ENCODE measurements around the gene OXTR. TPM values are rescaled to one million over a fixed set of nuclear protein-coding genes. Genes with fewer than 3 reads are reported as not detected.
A peak's percentile ranks its signal among the peaks of the same experiment; 100 is the strongest.

OXTR gene
- total RNA-seq, 1 donor from 2014 or later = 0.55 TPM

DNA sequence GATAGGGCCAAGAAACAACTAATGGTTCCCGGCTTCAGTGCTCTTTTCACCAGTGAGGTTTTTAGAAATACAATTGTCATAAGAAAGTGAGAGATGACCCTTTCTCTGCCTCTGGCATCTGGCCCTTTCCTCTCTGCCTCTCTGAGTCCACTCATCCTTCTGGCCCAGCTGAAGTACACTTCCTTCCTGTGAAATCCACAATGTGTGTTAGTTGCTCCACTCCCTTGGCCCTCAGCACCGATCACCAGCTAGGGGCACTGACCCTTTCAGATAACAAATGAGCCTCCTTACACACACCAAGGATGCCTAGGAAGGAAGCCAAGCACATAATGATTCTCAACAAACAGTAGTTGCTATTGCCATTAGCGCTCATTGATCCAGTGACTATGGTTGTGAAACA lies 38.8 kb downstream of the OXTR start:
- no peak overlapping the region for H3K27ac ChIP-seq
- DNase-seq (no peak), ATAC-seq (peak; percentile 16)
- intact Hi-C loops (cut with DNase I) = no loop called here
- H3K4me1 ChIP-seq = no peaks in the 10 kb centered on the region
- TF ChIP-seq, protein P1, sequence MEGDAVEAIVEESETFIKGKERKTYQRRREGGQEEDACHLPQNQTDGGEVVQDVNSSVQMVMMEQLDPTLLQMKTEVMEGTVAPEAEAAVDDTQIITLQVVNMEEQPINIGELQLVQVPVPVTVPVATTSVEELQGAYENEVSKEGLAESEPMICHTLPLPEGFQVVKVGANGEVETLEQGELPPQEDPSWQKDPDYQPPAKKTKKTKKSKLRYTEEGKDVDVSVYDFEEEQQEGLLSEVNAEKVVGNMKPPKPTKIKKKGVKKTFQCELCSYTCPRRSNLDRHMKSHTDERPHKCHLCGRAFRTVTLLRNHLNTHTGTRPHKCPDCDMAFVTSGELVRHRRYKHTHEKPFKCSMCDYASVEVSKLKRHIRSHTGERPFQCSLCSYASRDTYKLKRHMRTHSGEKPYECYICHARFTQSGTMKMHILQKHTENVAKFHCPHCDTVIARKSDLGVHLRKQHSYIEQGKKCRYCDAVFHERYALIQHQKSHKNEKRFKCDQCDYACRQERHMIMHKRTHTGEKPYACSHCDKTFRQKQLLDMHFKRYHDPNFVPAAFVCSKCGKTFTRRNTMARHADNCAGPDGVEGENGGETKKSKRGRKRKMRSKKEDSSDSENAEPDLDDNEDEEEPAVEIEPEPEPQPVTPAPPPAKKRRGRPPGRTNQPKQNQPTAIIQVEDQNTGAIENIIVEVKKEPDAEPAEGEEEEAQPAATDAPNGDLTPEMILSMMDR (IDR thresholded peaks at IDR 0.05) = no peak
- H3K27me3 ChIP-seq = no peaks in the 10 kb centered on the region
- H3K36me3 ChIP-seq = no peaks in the 10 kb centered on the region
- H3K4me3 ChIP-seq = no peak overlapping the region
- no peaks in the 10 kb centered on the region for H3K9me3 ChIP-seq

- Histone ChIP-seq H3K4me3 (no peak overlapping the region), H3K9me3 (no peaks in the 10 kb centered on the region), H3K36me3 (no peaks in the 10 kb centered on the region), H3K4me1 (no peaks in the 10 kb centered on the region), H3K27me3 (no peaks in the 10 kb centered on the region), H3K27ac (no peak overlapping the region)
- ATAC-seq = no peak
- TF ChIP-seq, protein P1 (IDR thresholded peaks at IDR 0.05) = no peak
- intact Hi-C loops (cut with DNase I) = no loop called here
- no peak for DNase-seq
Measured at GRCh38 chr3:8729479-8729878, 39.9 kb downstream of the OXTR start.

DNA sequence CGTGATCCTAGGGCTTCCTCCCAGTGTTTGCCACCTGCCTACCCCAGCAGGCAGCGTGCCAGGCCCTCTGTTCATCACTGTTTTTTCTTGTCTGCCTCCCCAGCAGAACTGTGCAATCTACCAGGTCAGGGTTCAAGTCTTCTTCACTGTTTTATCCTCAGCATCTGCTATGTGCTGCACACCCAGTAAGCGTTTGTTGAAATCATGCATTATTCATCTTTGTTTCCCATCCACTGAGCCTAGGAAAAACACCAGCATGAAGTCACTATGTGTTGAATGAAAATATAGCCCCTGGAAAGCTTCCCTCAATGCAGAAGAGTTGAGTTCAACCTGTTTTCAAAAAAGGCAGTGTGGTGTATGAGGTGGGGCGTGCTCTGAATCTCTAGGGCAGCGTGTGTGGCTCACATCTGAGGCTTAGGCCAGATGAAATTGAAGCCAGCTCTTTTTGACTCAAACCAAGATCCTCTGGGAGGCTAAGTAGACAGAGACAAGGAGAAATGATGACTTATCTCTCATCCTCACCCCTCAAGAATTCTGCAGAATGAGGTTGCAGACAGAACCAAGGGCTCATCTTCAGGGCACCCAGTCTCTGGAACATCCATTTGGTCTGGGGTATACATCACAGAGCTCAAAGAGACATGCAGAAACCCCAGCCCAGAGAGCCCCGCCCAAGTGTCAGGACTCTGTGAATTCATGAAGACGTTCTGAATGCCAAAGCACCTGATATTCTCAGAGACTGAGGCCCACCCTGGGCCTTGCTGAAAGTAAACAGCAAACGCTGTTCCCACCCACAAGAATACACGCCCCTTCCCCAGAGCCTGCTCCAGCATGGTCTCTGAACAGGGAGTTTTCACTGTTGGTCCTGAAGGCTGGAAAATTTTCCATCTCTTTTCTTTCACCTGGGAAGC lies 41.6 kb downstream of the OXTR start:
- ATAC-seq = no peak

DNA sequence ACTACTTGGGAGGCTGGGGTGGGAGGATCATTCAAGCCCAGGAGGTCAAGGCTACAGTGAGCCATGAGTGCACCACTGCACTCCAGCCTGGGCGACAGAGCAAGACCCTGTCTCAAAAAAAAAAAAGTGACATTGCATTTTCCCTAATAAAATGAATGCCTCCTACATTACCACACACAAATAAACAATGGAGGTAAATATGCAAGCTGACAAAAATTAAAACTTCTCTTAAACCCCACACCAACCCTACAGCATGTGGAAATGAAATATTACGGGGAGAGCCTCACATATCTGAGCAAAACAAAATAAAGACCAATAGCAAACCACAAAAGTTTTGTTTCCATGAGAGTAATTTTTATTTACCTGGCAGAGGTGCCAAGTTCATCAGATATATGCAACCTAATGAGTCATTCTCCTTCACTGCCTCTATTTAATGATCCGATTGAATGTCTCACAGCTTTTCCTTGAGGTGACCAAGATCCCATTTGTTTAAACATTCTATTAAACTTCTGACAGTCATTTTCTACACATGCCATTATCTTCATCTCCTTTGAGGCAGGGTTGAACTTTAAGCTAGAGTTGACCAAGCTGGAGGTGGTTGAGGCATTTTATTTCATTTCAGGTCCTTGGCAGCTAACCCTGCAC lies 45.2 kb downstream of the OXTR start:
- Histone ChIP-seq H3K27ac (no peak overlapping the region), H3K36me3 (no peaks in the 10 kb centered on the region), H3K9me3 (no peaks in the 10 kb centered on the region), H3K27me3 (no peaks in the 10 kb centered on the region), H3K4me3 (no peak overlapping the region), H3K4me1 (no peaks in the 10 kb centered on the region)
- no peak for DNase-seq
- TF ChIP-seq, protein P1 (IDR thresholded peaks at IDR 0.05) = no peak
- ATAC-seq = no peak
- intact Hi-C loops (cut with DNase I) = no loop called here

More for the DNA sequence above, 41.6 kb downstream of the OXTR start:
- no peaks in the 10 kb centered on the region for H3K9me3 ChIP-seq
- TF ChIP-seq, protein P1 (IDR thresholded peaks at IDR 0.05) = no peak
- no peak overlapping the region for H3K27ac ChIP-seq
- DNase-seq = no peak
- no peaks in the 10 kb centered on the region for H3K27me3 ChIP-seq
- H3K4me1 ChIP-seq = no peaks in the 10 kb centered on the region
- intact Hi-C loops (cut with DNase I) = no loop called here
- no peak overlapping the region for H3K4me3 ChIP-seq
- H3K36me3 ChIP-seq = no peaks in the 10 kb centered on the region

GRCh38 chr3:8723612-8724011 lies 45.8 kb downstream of the OXTR start:
- no peaks in the 10 kb centered on the region for H3K9me3 ChIP-seq
- TF ChIP-seq, protein P1 (IDR thresholded peaks at IDR 0.05) = no peak
- H3K27me3 ChIP-seq = no peaks in the 10 kb centered on the region
- no peak overlapping the region for H3K4me3 ChIP-seq
- intact Hi-C loops (cut with DNase I) = no loop called here
- DNase-seq = no peak
- H3K36me3 ChIP-seq = no peaks in the 10 kb centered on the region
- no peak overlapping the region for H3K27ac ChIP-seq
- no peak for ATAC-seq
- H3K4me1 ChIP-seq = no peaks in the 10 kb centered on the region
